Keratinocyte (primary cell): ENCODE data around the gene SLC36A3. TPM values are rescaled to one million over a fixed set of nuclear protein-coding genes. Genes with fewer than 3 reads are reported as not detected.

Source experiments
- DNase-seq: peaks from one replicate; pipeline ENCODE4 v3.0.0-alpha.2; 2011; ENCODE audit warnings: low read depth, missing footprints, low spot score
- FAIRE-seq: peaks from 2 replicates; lab custom pipeline; 2011; peaks lifted over from hg19 to GRCh38; lab: Jason Lieb, UNC
- H2AFZ ChIP-seq: 2 replicates; pipeline ENCODE4 v1.6.0; 2012; ENCODE audit warnings: low read length, control low read depth, inconsistent platforms; ENCODE audit not compliant: control insufficient read depth
- H3K27ac ChIP-seq: 2 replicates; pipeline ENCODE4 v1.5.1; 2011; ENCODE audit warnings: low read length; ENCODE audit not compliant: control insufficient read depth, insufficient read depth
- H3K27me3 ChIP-seq: 3 replicates; pipeline ENCODE4 v1.6.0; 2011; ENCODE audit warnings: low read length; ENCODE audit not compliant: control insufficient read depth, insufficient read depth; ENCODE audit errors: extremely low read depth
- H3K36me3 ChIP-seq, 2 experiments: 2 replicates in 1 of 2; 3 replicates in 1 of 2; pipeline ENCODE4 v1.5.1; 2011; ENCODE audit warnings: low read length in 2 of 2, mild to moderate bottlenecking in 1 of 2; ENCODE audit not compliant: control insufficient read depth in 2 of 2, insufficient read depth in 2 of 2; ENCODE audit errors: extremely low read depth in 1 of 2
- H3K4me1 ChIP-seq: 3 replicates; pipeline ENCODE4 v1.5.1; 2011; ENCODE audit warnings: low read length; ENCODE audit not compliant: control insufficient read depth, insufficient read depth; ENCODE audit errors: extremely low read depth
- H3K4me2 ChIP-seq: 3 replicates; pipeline ENCODE4 v1.6.0; 2011; ENCODE audit warnings: low read depth, low read length; ENCODE audit not compliant: control insufficient read depth, insufficient read depth; ENCODE audit errors: extremely low read depth
- H3K4me3 ChIP-seq, 3 experiments: fragments of 200-600 bp in 1 of 3; sonication (generic) in 1 of 3; 2 replicates in 2 of 3; 3 replicates in 1 of 3; pipeline ENCODE4 v1.5.1; 2011 to 2016; ENCODE audit warnings: low read length in 3 of 3, mild to moderate bottlenecking in 3 of 3, control low read depth in 2 of 3, inconsistent platforms in 1 of 3, low read depth in 1 of 3, mixed read lengths in 1 of 3, mixed run types in 1 of 3, moderate library complexity in 1 of 3; ENCODE audit not compliant: control insufficient read depth in 2 of 3, insufficient read depth in 2 of 3; ENCODE audit errors: extremely low read depth in 1 of 3
- H3K79me2 ChIP-seq: 2 replicates; pipeline ENCODE4 v1.6.0; 2012; ENCODE audit warnings: low read length; ENCODE audit not compliant: control insufficient read depth, insufficient read depth
- H3K9ac ChIP-seq: 3 replicates; pipeline ENCODE4 v1.6.0; 2011; ENCODE audit warnings: low read length; ENCODE audit not compliant: control insufficient read depth, insufficient read depth; ENCODE audit errors: extremely low read depth
- H3K9me1 ChIP-seq: 3 replicates; pipeline ENCODE4 v1.6.0; 2011; ENCODE audit warnings: low read length; ENCODE audit not compliant: control insufficient read depth, insufficient read depth; ENCODE audit errors: extremely low read depth
- H3K9me3 ChIP-seq: 2 replicates; pipeline ENCODE4 v1.5.1; 2012; ENCODE audit warnings: low read depth, low read length; ENCODE audit not compliant: control insufficient read depth
- H4K20me1 ChIP-seq: 3 replicates; pipeline ENCODE4 v1.6.0; 2011; ENCODE audit warnings: low read length; ENCODE audit not compliant: control insufficient read depth, insufficient read depth; ENCODE audit errors: extremely low read depth
- EZH2 ChIP-seq: IDR thresholded peaks from one replicate; pipeline ENCODE4 v1.6.1; 2012; ENCODE audit warnings: inconsistent platforms, mild to moderate bottlenecking, low read length, moderate library complexity
- dilution Hi-C: fragments of 300-500 bp; cut with MboI; formaldehyde crosslinking; loops from one replicate; pipeline ENCODE4 v1.7.0; 2020; ENCODE audit warnings: low sequenced_read_pairs; ENCODE audit not compliant: extremely low pct_ligation_motif_present
- polyA plus RNA-seq, 5 experiments: library from polyadenylated mRNA; depleted of rRNA in 3 of 5; stranded (reverse) in 3 of 5; stranded (forward) in 1 of 5; unstranded in 1 of 5; fragments of >200 nt; gene quantifications; 1 replicate in 1 of 5; 2 replicates in 3 of 5; 3 replicates in 1 of 5; pipeline versions ENCODE4 v1.2.1 to v1.2.3, GENCODE V29; 2011 to 2012; ENCODE audit warnings: missing spikeins in 2 of 5, low read depth in 1 of 5, low replicate concordance in 1 of 5
- TF ChIP-seq, protein P1 (sequence below), 3 experiments: IDR thresholded peaks in 1 of 3; conservative IDR thresholded peaks in 1 of 3; optimal IDR thresholded peaks in 1 of 3; 2 replicates in 2 of 3; 3 replicates in 1 of 3; pipeline versions ENCODE3 to v1.5.1; 2011; ENCODE audit warnings: low read length in 3 of 3, mild to moderate bottlenecking in 3 of 3, moderate library complexity in 2 of 3, control low read depth in 1 of 3, inconsistent platforms in 1 of 3; ENCODE audit not compliant: insufficient read depth in 2 of 3; ENCODE audit errors: extremely low read depth in 1 of 3

SLC36A3 gene
- polyA plus RNA-seq, 1 donor (not counting 4 experiments of a cell fraction or from before 2014, with no cell fraction given): not detected

DNA sequence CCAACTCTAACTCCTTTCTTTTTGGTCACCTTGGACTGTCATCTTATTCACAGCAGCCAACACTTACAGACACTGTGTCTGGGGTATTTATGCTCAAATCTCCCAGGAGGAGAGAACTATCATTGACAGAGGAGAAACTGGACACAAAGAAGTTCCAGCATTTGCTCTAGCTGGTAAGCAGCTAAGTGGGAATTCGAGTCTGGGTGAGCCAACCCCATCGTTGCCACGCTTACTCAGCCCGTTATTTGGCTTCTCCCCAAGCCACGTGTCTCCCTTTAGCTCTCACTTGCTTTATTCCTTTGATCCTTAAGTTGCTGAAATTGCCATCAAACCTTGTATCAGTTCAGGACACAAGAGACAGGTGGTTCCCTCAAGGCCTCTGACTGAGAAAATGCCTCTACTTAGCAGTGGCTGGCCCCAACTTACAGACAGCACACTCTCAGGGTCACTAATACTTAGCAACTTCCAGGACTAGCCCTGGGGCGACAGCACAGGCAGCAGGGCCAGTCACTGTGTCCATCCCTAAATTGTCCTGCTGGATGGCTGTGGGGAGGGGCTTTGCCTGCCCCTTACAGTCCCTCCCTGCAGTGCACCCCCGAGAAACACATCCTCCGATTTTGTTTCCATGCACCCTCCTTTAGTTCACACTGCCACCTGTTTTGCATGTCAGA, 42.4 kb upstream of the SLC36A3 start:
- Histone ChIP-seq H4K20me1 (no peaks in the 10 kb centered on the region), H3K9me1 (no peaks in the 10 kb centered on the region), H3K4me2 (no peak overlapping the region), H3K9ac (no peak overlapping the region), H3K36me3 (no peaks in the 10 kb centered on the region), H3K9me3 (no peaks in the 10 kb centered on the region), H3K4me3 (no peak overlapping the region), H3K27ac (no peak overlapping the region), H3K79me2 (no peaks in the 10 kb centered on the region), H2AFZ (no peak overlapping the region), H3K27me3 (peaks cover 36% of the 10 kb centered on the region), H3K4me1 (no peaks in the 10 kb centered on the region)
- no peak for DNase-seq
- peak; percentile 56 for FAIRE-seq
- dilution Hi-C loops: no loop called here
- TF ChIP-seq, protein P1, sequence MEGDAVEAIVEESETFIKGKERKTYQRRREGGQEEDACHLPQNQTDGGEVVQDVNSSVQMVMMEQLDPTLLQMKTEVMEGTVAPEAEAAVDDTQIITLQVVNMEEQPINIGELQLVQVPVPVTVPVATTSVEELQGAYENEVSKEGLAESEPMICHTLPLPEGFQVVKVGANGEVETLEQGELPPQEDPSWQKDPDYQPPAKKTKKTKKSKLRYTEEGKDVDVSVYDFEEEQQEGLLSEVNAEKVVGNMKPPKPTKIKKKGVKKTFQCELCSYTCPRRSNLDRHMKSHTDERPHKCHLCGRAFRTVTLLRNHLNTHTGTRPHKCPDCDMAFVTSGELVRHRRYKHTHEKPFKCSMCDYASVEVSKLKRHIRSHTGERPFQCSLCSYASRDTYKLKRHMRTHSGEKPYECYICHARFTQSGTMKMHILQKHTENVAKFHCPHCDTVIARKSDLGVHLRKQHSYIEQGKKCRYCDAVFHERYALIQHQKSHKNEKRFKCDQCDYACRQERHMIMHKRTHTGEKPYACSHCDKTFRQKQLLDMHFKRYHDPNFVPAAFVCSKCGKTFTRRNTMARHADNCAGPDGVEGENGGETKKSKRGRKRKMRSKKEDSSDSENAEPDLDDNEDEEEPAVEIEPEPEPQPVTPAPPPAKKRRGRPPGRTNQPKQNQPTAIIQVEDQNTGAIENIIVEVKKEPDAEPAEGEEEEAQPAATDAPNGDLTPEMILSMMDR (optimal IDR thresholded peaks at IDR 0.05 in 1 of 3, IDR thresholded peaks at IDR 0.05 in 1 of 3, conservative IDR thresholded peaks at IDR 0.05 in 1 of 3; ENCODE audit: extremely low read depth in 1 of 3, insufficient read depth in 2 of 3, low read length in 3 of 3): no peak
- no peak for TF ChIP-seq EZH2

DNA sequence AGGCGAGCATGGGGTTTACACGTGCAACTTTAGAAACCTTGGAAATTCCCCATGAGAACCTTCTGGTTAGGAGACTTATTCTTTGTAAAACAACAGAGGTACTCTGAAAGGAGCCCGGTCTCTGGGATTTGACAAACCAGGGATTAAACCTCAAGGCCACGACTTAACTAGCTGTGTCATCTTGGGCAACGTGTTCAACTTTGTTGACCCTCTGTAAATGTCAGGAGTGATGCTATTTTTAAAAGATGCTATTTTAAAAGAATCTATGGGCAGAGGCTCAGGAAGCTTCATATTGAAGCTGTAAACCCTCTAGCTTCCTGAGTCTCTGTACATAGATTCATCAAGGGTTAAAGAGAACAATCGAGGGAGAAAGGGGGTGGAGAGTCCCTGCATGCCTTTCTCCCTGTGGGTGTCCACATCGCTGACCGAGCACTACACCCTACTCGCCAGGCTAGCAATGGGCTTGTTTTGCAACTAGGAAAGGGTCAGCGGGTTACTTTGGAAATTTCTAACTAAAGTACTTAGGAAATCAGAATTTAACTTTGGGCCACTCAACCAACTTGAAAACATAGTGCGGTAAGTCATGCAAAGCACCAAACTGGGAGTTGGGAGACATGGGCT, 41.7 kb upstream of the SLC36A3 start:
- Histone ChIP-seq H3K9ac (no peak overlapping the region), H3K4me3 (no peak overlapping the region), H3K9me3 (no peaks in the 10 kb centered on the region), H3K9me1 (no peaks in the 10 kb centered on the region), H3K27ac (no peak overlapping the region), H2AFZ (no peak overlapping the region), H3K36me3 (no peaks in the 10 kb centered on the region), H3K27me3 (peaks cover 36% of the 10 kb centered on the region), H3K4me1 (no peaks in the 10 kb centered on the region), H3K79me2 (no peaks in the 10 kb centered on the region), H3K4me2 (no peak overlapping the region), H4K20me1 (no peaks in the 10 kb centered on the region)
- no peak for DNase-seq
- no peak for TF ChIP-seq EZH2
- TF ChIP-seq, protein P1 (optimal IDR thresholded peaks at IDR 0.05 in 1 of 3, IDR thresholded peaks at IDR 0.05 in 1 of 3, conservative IDR thresholded peaks at IDR 0.05 in 1 of 3; ENCODE audit: extremely low read depth in 1 of 3, insufficient read depth in 2 of 3, low read length in 3 of 3): no peak
- dilution Hi-C loops: no loop called here
- no peak for FAIRE-seq
